SJCRH30 (cell line): Measurements from ENCODE around the gene ZBTB14. TPM values are rescaled to one million over a fixed set of nuclear protein-coding genes. Genes with fewer than 3 reads are reported as not detected.

Experiments
- DNase-seq, 2 experiments: peaks; one replicate each; pipeline ENCODE4 v3.0.0-alpha.2; 2015 to 2020
- H3K27ac ChIP-seq: fragments of 250-450 bp; sonication (Bioruptor Pico); 2 replicates; pipeline ENCODE4 v1.5.1; 2020; ENCODE audit warnings: mild to moderate bottlenecking, moderate library complexity
- H3K27me3 ChIP-seq: fragments of 250-450 bp; sonication (Bioruptor Pico); 2 replicates; pipeline ENCODE4 v1.5.1; 2020; ENCODE audit warnings: mild to moderate bottlenecking, moderate library complexity
- H3K36me3 ChIP-seq: fragments of 250-450 bp; sonication (Bioruptor Pico); 2 replicates; pipeline ENCODE4 v1.5.1; 2020; ENCODE audit warnings: mild to moderate bottlenecking, moderate library complexity
- H3K4me1 ChIP-seq: fragments of 250-450 bp; sonication (Bioruptor Pico); 2 replicates; pipeline ENCODE4 v1.5.1; 2020; ENCODE audit warnings: mild to moderate bottlenecking, moderate library complexity
- H3K4me3 ChIP-seq: fragments of 250-450 bp; sonication (Bioruptor Pico); 2 replicates; pipeline ENCODE4 v1.5.1; 2020; ENCODE audit warnings: mild to moderate bottlenecking, moderate library complexity
- H3K9me3 ChIP-seq: fragments of 250-450 bp; sonication (Bioruptor Pico); replicated peaks from 2 replicates; pipeline ENCODE4 v1.5.1; 2020; ENCODE audit warnings: mild to moderate bottlenecking, moderate library complexity
- total RNA-seq: library from RNA; depleted of rRNA; stranded (reverse); fragments of >200 nt; shearing (Covaris generic); gene quantifications from 2 replicates; pipeline ENCODE4 v1.2.3, GENCODE V29; 2014; rRNA removed

Gene ZBTB14
- total RNA-seq: 10.9 and 15.2 TPM in 2 replicates

- H3K27ac ChIP-seq: peak within 1 kb of the TSS; percentile 57
- DNase-seq: peak; percentile 5 to 35
- no peaks in the 10 kb centered on the region for H3K9me3 ChIP-seq
Measured at GRCh38 chr18:5295231-5295920, at the start of gene ZBTB14. TSS of gene ZBTB14 (minus strand) at chr18:5295726. CDS start at chr18:5293246, 2,480 bp downstream.

GRCh38 chr18:5339202-5339834, 43.8 kb upstream of the ZBTB14 start:
- no peaks in the 10 kb centered on the region for H3K9me3 ChIP-seq
- H3K27me3 ChIP-seq: no peaks in the 10 kb centered on the region
- H3K36me3 ChIP-seq: no peaks in the 10 kb centered on the region
- no peak for DNase-seq
- no peak overlapping the region for H3K4me3 ChIP-seq
- H3K4me1 ChIP-seq: no peaks in the 10 kb centered on the region
- H3K27ac ChIP-seq: no peak overlapping the region

More at GRCh38 chr18:5295231-5295920, at the start of gene ZBTB14:
- H3K4me1 ChIP-seq: no peaks in the 10 kb centered on the region
- H3K4me3 ChIP-seq: peak within 1 kb of the TSS; percentile 69
- no peaks in the 10 kb centered on the region; the same call in 1 of the 2 replicates for H3K36me3 ChIP-seq
- H3K27me3 ChIP-seq: no peaks in the 10 kb centered on the region

- no peak overlapping the region for H3K27ac ChIP-seq
- no peak overlapping the region for H3K4me3 ChIP-seq
- H3K4me1 ChIP-seq: no peaks in the 10 kb centered on the region
- DNase-seq: no peak
- H3K27me3 ChIP-seq: no peaks in the 10 kb centered on the region
- H3K9me3 ChIP-seq: no peaks in the 10 kb centered on the region
- H3K36me3 ChIP-seq: no peaks in the 10 kb centered on the region
Measured at GRCh38 chr18:5334456-5335075, 39.0 kb upstream of the ZBTB14 start.

GRCh38 chr18:5318061-5318700, 22.7 kb upstream of the ZBTB14 start:
- Histone ChIP-seq H3K36me3 (no peaks in the 10 kb centered on the region), H3K27me3 (no peaks in the 10 kb centered on the region), H3K4me1 (no peaks in the 10 kb centered on the region), H3K27ac (no peak overlapping the region), H3K9me3 (no peaks in the 10 kb centered on the region), H3K4me3 (no peak overlapping the region)
- no peak for DNase-seq

GRCh38 chr18:5317186-5317585, 21.7 kb upstream of the ZBTB14 start:
- Histone ChIP-seq H3K27ac (no peak overlapping the region), H3K9me3 (no peaks in the 10 kb centered on the region), H3K4me3 (no peak overlapping the region), H3K36me3 (no peaks in the 10 kb centered on the region), H3K27me3 (no peaks in the 10 kb centered on the region), H3K4me1 (no peaks in the 10 kb centered on the region)
- no peak for DNase-seq

- no peaks in the 10 kb centered on the region for H3K27me3 ChIP-seq
- H3K36me3 ChIP-seq: no peaks in the 10 kb centered on the region
- H3K4me3 ChIP-seq: no peak overlapping the region
- H3K4me1 ChIP-seq: no peaks in the 10 kb centered on the region
- no peak overlapping the region for H3K27ac ChIP-seq
- no peak for DNase-seq
- no peaks in the 10 kb centered on the region for H3K9me3 ChIP-seq
Measured at GRCh38 chr18:5315838-5316237, 20.3 kb upstream of the ZBTB14 start.

GRCh38 chr18:5311301-5311989, 15.9 kb upstream of the ZBTB14 start:
- H3K36me3 ChIP-seq: no peaks in the 10 kb centered on the region
- H3K4me1 ChIP-seq: no peaks in the 10 kb centered on the region
- no peak for DNase-seq
- no peaks in the 10 kb centered on the region for H3K9me3 ChIP-seq
- no peak overlapping the region for H3K27ac ChIP-seq
- no peak overlapping the region for H3K4me3 ChIP-seq
- H3K27me3 ChIP-seq: no peaks in the 10 kb centered on the region

GRCh38 chr18:5309888-5310470, 14.5 kb upstream of the ZBTB14 start:
- H3K4me1 ChIP-seq: no peaks in the 10 kb centered on the region
- no peaks in the 10 kb centered on the region for H3K36me3 ChIP-seq
- no peaks in the 10 kb centered on the region for H3K27me3 ChIP-seq
- no peak for DNase-seq
- H3K27ac ChIP-seq: no peak overlapping the region
- no peaks in the 10 kb centered on the region for H3K9me3 ChIP-seq
- H3K4me3 ChIP-seq: no peak overlapping the region

GRCh38 chr18:5305835-5306234, 10.3 kb upstream of the ZBTB14 start:
- H3K4me1 ChIP-seq: no peaks in the 10 kb centered on the region
- no peak for DNase-seq
- no peak overlapping the region for H3K27ac ChIP-seq
- H3K27me3 ChIP-seq: no peaks in the 10 kb centered on the region
- no peak overlapping the region for H3K4me3 ChIP-seq
- H3K9me3 ChIP-seq: no peaks in the 10 kb centered on the region
- no peaks in the 10 kb centered on the region for H3K36me3 ChIP-seq

- H3K4me3 ChIP-seq: no peak overlapping the region
- H3K27ac ChIP-seq: no peak overlapping the region
- DNase-seq: no peak
- no peaks in the 10 kb centered on the region for H3K36me3 ChIP-seq
- H3K27me3 ChIP-seq: no peaks in the 10 kb centered on the region
- no peaks in the 10 kb centered on the region for H3K4me1 ChIP-seq
- H3K9me3 ChIP-seq: no peaks in the 10 kb centered on the region
Measured at GRCh38 chr18:5304232-5304631, 8.7 kb upstream of the ZBTB14 start.

- no peak overlapping the region for H3K4me3 ChIP-seq
- no peaks in the 10 kb centered on the region for H3K27me3 ChIP-seq
- H3K27ac ChIP-seq: no peak overlapping the region
- DNase-seq: no peak
- no peaks in the 10 kb centered on the region for H3K4me1 ChIP-seq
- H3K9me3 ChIP-seq: no peaks in the 10 kb centered on the region
- no peaks in the 10 kb centered on the region for H3K36me3 ChIP-seq
Measured at GRCh38 chr18:5303636-5304035, 8.1 kb upstream of the ZBTB14 start.

- no peak overlapping the region for H3K4me3 ChIP-seq
- no peak for DNase-seq
Measured at GRCh38 chr18:5302606-5303005, 7.1 kb upstream of the ZBTB14 start.

GRCh38 chr18:5300476-5301010, 5.0 kb upstream of the ZBTB14 start:
- Histone ChIP-seq H3K9me3 (no peaks in the 10 kb centered on the region), H3K27me3 (no peaks in the 10 kb centered on the region), H3K27ac (no peak overlapping the region), H3K4me3 (no peak overlapping the region), H3K36me3 (no peaks in the 10 kb centered on the region), H3K4me1 (no peaks in the 10 kb centered on the region)
- no peak for DNase-seq

More at GRCh38 chr18:5302606-5303005, 7.1 kb upstream of the ZBTB14 start:
- Histone ChIP-seq H3K4me1 (no peaks in the 10 kb centered on the region), H3K36me3 (no peaks in the 10 kb centered on the region), H3K9me3 (no peaks in the 10 kb centered on the region), H3K27me3 (no peaks in the 10 kb centered on the region), H3K27ac (no peak overlapping the region)
